Adrenal gland (tissue), 12 donors: ENCODE data around the gene TMEM245. TPM values are rescaled to one million over a fixed set of nuclear protein-coding genes. Genes with fewer than 3 reads are reported as not detected.
A peak's percentile ranks its signal among the peaks of the same experiment; 100 is the strongest.

Experiments
- DNase-seq, 7 donors: peaks; one replicate each; pipeline ENCODE4 v3.0.0-alpha.2; 2019 to 2020
- H3K27ac ChIP-seq, 5 donors: fragments of 200-600 bp; sonication (generic) in 4 of 5; 1 replicate in 3 of 5; 2 replicates in 2 of 5; pipeline versions ENCODE4 v1.5.1 to v1.8.0; 2016 to 2020; ENCODE audit warnings: mild to moderate bottlenecking in 1 of 5
- H3K27me3 ChIP-seq: fragments of 200-600 bp; 2 replicates; pipeline ENCODE4 v1.8.0; 2021
- H3K36me3 ChIP-seq, 2 donors: fragments of 200-600 bp; replicated peaks in 1 of 2; 1 replicate in 1 of 2; 2 replicates in 1 of 2; pipeline versions ENCODE4 v1.5.1 to v1.8.0; 2018 to 2022
- H3K4me1 ChIP-seq, 2 donors: fragments of 200-600 bp; replicated peaks in 1 of 2; 1 replicate in 1 of 2; 2 replicates in 1 of 2; pipeline versions ENCODE4 v1.5.1 to v1.8.0; 2018 to 2021
- H3K4me3 ChIP-seq, 4 donors: fragments of 200-600 bp; sonication (generic) in 3 of 4; one replicate each; pipeline ENCODE4 v1.5.1; 2016 to 2018
- H3K9me3 ChIP-seq, 3 donors: fragments of 200-600 bp; sonication (generic) in 1 of 3; replicated peaks in 1 of 3; 1 replicate in 2 of 3; 2 replicates in 1 of 3; pipeline versions ENCODE4 v1.5.1 to v1.8.0; 2016 to 2021
- POLR2A ChIP-seq, 2 donors: fragments of 450-650 bp; IDR thresholded peaks; one replicate each; pipeline ENCODE4 v1.6.1; 2017; ENCODE audit warnings: antibody characterized with exemption in 2 of 2, mild to moderate bottlenecking in 2 of 2, moderate library complexity in 1 of 2
- WGBS, 4 donors: extraction: QIAGEN DNeasy Blood & Tissue Kit in 2 of 4; methylation state at CpG; one replicate each; pipeline versions ENCODE4 v1.1.5 to v1.1.7; 2013 to 2017; 5-methylcytosine and 5-hydroxymethylcytosine counted together
- intact Hi-C, 2 donors: fragments of 100-400 bp; cut with DNase I; formaldehyde crosslinking; loops; one replicate each; pipeline versions ENCODE4 v1.14.1 to v1.15.0; 2022 to 2023
- polyA plus RNA-seq, 3 donors: library from polyadenylated mRNA; stranded (reverse); fragments of 200-250 nt in 2 of 3; fragments of 350-450 nt in 1 of 3; fragmentation: Illumina TruSeq in 1 of 3; extraction: RNeasy Lipid Tissue Mini Kit (QIAGEN cat#74804) in 1 of 3; gene quantifications; one replicate each; pipeline ENCODE4 v1.2.3, GENCODE V29; 2013 to 2014
- total RNA-seq, 9 donors: library from RNA; depleted of rRNA in 4 of 9; stranded (reverse); fragments of >200 nt in 4 of 9; fragments of 120-200 nt in 1 of 9; fragmentation: NEBNext Ultra II Directional in 1 of 9; extraction: Animal tissue kit (Norgen Biotek cat#: 25700) in 1 of 9; gene quantifications; one replicate each; pipeline versions ENCODE4 v1.1.0 to v1.2.4, GENCODE V29; 2013 to 2023
- TF ChIP-seq, protein P1 (sequence below), 6 experiments: fragments of 450-650 bp in 4 of 6; fragments of 200-600 bp in 2 of 6; sonication (generic) in 1 of 6; IDR thresholded peaks; 1 replicate in 5 of 6; 2 replicates in 1 of 6; pipeline versions ENCODE4 v1.5.1 to v1.8.0; 2016 to 2021; ENCODE audit warnings: antibody characterized with exemption in 6 of 6, mild to moderate bottlenecking in 2 of 6, moderate library complexity in 1 of 6
- donor health status: healthy with polysubstance abuse.
- donor health status: Bipolar disorder and iron deficiency.
- donor health status: DM: yes; HTN: yes; CAD: no.
- donor health status: DM: no; HTN: no; CAD: no.
- donor health status: DM: no; HTN: no; CAD: no.
- donor health status: DM: yes; HTN: yes; CAD: no.

TMEM245 gene
- total and polyA plus RNA-seq, 12 donors: 23.6 to 363 (median 143) TPM

DNA sequence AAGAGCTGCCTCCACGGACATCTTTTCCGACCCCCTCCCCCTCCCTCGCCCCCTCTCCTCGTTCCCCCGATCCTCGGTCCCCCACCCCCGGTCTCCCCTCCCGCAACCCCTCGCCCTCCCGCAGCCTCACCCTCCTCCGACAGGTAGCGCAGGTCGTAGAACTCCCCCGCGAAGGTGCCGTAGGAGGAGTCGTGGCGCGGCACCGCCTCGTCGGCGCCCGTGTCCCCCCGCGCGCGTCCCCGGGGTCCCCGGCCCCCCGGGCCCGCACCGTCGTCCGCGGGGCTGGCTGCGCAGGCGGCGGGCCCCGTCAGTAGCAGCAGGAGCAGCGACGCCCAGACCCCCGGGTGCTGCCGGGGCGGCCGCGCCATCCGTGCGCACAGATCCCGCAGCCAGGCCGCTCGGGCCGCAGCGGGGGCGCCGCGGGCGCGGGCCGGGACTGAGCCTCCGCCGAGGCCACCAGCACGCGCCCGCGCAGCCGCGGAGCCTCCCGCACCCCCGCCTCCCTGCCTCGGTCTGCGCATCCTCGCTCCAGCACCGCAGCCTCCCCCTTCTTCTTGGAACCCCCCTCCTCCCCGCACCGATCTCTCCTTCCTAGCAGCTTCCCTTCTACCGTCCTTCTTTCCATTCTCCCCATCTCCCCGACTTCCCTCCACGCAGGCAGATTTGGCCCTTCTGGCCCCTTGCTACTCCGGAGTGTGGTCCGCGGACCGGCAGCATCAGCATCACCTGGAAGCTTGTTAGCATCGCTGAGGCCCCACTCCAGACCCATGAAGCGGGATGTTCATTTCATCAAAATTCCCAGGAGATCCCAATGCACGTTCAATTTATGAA lies 47.2 kb upstream of the TMEM245 start, which contains the start of gene FRRS1L:
Gene FRRS1L, minus strand, starts transcription at position 479 of the 831 bp plus-strand sequence. Its CDS starts 111 bp downstream, at position 368.
- Histone ChIP-seq H3K27ac (no peak within 1 kb of the TSS), H3K9me3 (no peaks in the 10 kb centered on the region), H3K4me1 (no peaks in the 10 kb centered on the region), H3K4me3 (peak within 1 kb of the TSS in 2 of 4 donors; percentile 4 to 57), H3K27me3 (no peaks in the 10 kb centered on the region), H3K36me3 (no peaks in the 10 kb centered on the region)
- WGBS, 4 donors: 3 to 9% (median 6%) methylated on average over 25 to 85 of the region's 86 CpGs
- intact Hi-C loops: no loop called here
- TF ChIP-seq POLR2A (IDR thresholded peaks at IDR 0.05): peak in 1 of 2 donors; percentile 18
- TF ChIP-seq, protein P1, sequence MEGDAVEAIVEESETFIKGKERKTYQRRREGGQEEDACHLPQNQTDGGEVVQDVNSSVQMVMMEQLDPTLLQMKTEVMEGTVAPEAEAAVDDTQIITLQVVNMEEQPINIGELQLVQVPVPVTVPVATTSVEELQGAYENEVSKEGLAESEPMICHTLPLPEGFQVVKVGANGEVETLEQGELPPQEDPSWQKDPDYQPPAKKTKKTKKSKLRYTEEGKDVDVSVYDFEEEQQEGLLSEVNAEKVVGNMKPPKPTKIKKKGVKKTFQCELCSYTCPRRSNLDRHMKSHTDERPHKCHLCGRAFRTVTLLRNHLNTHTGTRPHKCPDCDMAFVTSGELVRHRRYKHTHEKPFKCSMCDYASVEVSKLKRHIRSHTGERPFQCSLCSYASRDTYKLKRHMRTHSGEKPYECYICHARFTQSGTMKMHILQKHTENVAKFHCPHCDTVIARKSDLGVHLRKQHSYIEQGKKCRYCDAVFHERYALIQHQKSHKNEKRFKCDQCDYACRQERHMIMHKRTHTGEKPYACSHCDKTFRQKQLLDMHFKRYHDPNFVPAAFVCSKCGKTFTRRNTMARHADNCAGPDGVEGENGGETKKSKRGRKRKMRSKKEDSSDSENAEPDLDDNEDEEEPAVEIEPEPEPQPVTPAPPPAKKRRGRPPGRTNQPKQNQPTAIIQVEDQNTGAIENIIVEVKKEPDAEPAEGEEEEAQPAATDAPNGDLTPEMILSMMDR (IDR thresholded peaks at IDR 0.05): no peak
- DNase-seq: peak; percentile 17 to 75 (median 38)

DNA sequence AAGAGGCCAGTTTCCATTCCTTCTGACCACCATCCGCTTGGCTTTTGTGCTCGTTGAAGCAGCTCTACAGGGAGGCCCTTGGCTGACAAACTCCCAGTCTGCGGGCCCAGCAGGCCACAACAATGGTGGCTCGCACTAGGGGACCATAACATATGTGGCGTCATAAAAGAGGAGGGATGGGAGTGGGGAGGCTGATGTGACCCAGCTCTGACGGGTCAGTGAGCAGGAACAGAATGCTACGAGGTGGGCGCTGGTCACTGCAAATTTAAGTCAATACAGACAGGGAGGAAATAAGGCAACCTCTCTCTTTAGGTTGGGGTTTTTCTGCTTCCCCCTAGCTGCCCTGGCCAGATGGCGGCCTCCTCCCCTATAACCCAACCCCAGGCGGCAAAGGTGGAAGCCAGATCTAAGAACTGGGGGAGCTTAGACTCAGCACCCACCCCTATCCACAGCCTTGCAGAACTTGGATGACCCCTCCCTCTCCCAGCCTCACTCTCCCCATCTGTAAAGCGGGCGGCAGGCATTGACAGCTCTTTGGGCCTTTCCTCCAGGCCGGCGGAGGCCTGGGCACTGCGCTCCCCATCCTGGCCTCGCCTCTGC lies 46.5 kb upstream of the TMEM245 start:
- no peaks in the 10 kb centered on the region for H3K9me3 ChIP-seq
- no peaks in the 10 kb centered on the region for H3K27me3 ChIP-seq
- peak overlapping the region in 1 of 4 donors; percentile 57 for H3K4me3 ChIP-seq
- H3K36me3 ChIP-seq: no peaks in the 10 kb centered on the region
- intact Hi-C loops: no loop called here
- H3K4me1 ChIP-seq: no peaks in the 10 kb centered on the region
- no peak overlapping the region for H3K27ac ChIP-seq
- no peak for DNase-seq
- 75 to 79% (median 77%) methylated on average over 16 of the region's 16 CpGs for WGBS, 4 donors
- TF ChIP-seq, protein P1 (IDR thresholded peaks at IDR 0.05): no peak
- TF ChIP-seq POLR2A (IDR thresholded peaks at IDR 0.05): no peak

DNA sequence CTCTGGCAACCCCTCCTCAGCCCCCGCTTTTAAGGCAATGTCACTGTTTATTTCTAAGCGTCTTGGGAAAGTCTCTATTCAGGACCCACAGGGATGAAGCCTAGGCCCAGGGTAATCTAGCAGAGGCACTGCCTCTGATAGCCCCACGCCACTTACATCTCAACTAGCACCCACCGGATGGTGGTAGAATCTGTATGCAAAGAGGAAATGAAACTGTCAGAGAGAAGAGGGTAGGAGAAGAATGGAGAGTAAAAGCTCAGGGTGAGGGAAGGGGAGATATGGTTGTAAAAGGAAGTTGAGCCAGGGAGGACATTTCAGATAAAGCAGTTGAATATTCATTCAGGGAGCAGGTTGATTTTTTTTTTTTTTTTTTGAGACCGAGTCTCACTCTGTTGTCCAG lies 44.3 kb upstream of the TMEM245 start:
- TF ChIP-seq POLR2A (IDR thresholded peaks at IDR 0.05): no peak
- TF ChIP-seq, protein P1 (IDR thresholded peaks at IDR 0.05): no peak
- no peaks in the 10 kb centered on the region for H3K36me3 ChIP-seq
- intact Hi-C loops: no loop called here
- H3K4me1 ChIP-seq: no peaks in the 10 kb centered on the region
- DNase-seq: no peak
- H3K27ac ChIP-seq: no peak overlapping the region
- WGBS, 4 donors: 83 to 86% (median 85%) methylated on average over 4 to 5 of the region's 5 CpGs
- no peak overlapping the region for H3K4me3 ChIP-seq
- no peaks in the 10 kb centered on the region for H3K27me3 ChIP-seq
- H3K9me3 ChIP-seq: no peaks in the 10 kb centered on the region

DNA sequence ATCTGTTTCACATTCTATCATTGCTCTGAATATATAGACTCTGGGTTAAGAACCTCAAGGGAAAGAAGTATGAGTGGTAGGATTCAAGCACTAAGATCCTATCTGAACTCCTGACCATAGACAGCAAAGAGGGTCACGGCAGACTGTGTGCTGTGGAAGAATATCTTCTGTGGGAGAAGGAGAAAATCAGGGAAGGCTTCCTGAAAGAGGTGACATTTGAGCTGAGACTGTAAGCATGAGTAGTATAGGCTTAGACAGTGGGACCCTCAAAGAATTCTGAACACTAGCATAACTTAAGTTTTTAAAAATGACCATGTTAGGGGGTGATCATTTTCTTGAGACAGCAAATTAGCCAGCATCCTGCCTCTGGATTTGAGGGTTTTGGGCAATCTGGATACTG lies 43.4 kb upstream of the TMEM245 start:
- DNase-seq: no peak
- H3K4me3 ChIP-seq: no peak overlapping the region
- TF ChIP-seq, protein P1 (IDR thresholded peaks at IDR 0.05): no peak
- no peak for TF ChIP-seq POLR2A (IDR thresholded peaks at IDR 0.05)
- no peaks in the 10 kb centered on the region for H3K4me1 ChIP-seq
- H3K27ac ChIP-seq: no peak overlapping the region
- H3K36me3 ChIP-seq: no peaks in the 10 kb centered on the region
- H3K9me3 ChIP-seq: no peaks in the 10 kb centered on the region
- intact Hi-C loops: no loop called here
- no peaks in the 10 kb centered on the region for H3K27me3 ChIP-seq
- WGBS, 4 donors: 93 to 100% (median 98%) methylated on average over 1 of the region's 1 CpG
